ENCODE data around the gene IGSF9B.

Gene IGSF9B

DNA sequence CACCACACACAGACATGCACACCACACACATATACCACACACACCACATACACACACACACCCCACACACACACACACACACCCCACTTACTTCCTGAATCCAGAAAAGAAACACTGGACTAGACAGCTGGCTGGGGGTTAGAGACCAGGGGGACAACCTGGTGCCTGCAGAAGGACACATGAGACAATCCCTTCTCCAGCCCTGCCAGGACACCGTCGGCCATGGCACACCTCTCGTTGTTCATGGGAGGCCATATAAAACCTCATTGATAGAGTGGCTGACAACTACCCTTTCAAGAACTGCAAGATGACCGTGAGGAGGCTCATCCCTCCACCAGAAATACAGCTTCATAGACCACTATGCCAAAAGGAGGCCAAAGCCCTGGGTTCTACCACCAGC, 54.3 kb downstream of the IGSF9B start:
- Mint-ChIP-seq H3K36me3 (ENCODE audit: low read depth) (peaks cover 26% of the 10 kb centered on the region), H3K4me3 (no peak overlapping the region), H3K27me3 (no peaks in the 10 kb centered on the region), H3K27ac (no peak overlapping the region), H3K9me3 (no peaks in the 10 kb centered on the region), H3K4me1 (ENCODE audit: low read depth) (no peaks in the 10 kb centered on the region)

GRCh38 chr11:133901999-133902398, 54.8 kb downstream of the IGSF9B start:
- Mint-ChIP-seq H3K27ac (no peak overlapping the region), H3K36me3 (ENCODE audit: low read depth) (peaks cover 22% of the 10 kb centered on the region), H3K4me3 (no peak overlapping the region), H3K4me1 (ENCODE audit: low read depth) (no peaks in the 10 kb centered on the region), H3K9me3 (no peaks in the 10 kb centered on the region), H3K27me3 (no peaks in the 10 kb centered on the region)

GRCh38 chr11:133901316-133901715, 55.5 kb downstream of the IGSF9B start:
- Mint-ChIP-seq H3K9me3 (no peaks in the 10 kb centered on the region), H3K4me3 (no peak overlapping the region)

DNA sequence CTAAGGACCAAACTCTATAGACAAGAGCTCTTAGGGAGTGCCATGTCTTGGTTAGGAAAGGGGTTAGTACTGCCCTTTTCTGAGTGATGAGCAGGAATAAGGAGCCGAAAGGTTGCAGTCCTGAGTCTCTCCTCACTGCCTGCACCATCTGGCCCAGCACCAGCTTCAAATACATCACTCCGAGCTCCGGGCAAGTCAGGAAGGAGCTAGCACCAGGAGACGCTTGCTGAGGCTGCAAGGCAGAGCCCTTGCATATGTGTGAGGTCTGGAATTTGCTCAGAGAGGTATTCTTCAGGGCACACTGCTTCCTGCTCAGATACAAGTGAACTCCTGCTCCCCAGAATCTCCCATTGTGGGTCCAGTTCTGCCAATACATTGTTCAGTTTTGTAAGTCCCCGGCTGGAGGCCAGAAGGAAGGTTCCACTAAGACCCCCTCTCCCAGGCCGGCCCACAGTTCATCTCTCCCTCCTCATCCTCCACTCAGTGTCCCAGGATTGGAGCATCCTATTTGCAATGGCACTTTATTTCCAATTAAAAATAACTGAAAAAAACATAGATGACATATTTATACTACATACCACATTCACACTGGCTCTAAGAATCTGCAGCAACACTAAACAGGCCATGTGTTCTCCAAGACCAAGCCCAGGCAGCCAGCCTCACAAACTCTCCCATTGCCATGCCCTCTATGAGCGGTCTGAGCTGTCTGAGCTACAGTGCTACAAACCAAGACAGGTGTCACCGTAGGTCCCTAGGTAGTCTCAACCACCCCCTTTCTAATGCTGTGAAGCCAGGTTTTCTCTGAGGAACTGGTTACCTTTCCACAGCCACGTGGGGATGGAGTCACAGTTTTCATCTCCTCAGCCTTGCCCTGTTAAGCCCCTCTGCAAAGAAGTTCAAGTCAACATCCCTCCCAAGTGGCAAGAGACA, 56.3 kb downstream of the IGSF9B start:
- H3K27ac Mint-ChIP-seq, result no peak overlapping the region
- H3K4me3 Mint-ChIP-seq, result no peak overlapping the region
- peaks cover 22% of the 10 kb centered on the region for H3K36me3 Mint-ChIP-seq (ENCODE audit: low read depth)
- no peaks in the 10 kb centered on the region for H3K9me3 Mint-ChIP-seq
- H3K27me3 Mint-ChIP-seq, result no peaks in the 10 kb centered on the region
- H3K4me1 Mint-ChIP-seq (ENCODE audit: low read depth), result no peaks in the 10 kb centered on the region

More at GRCh38 chr11:133901316-133901715, 55.5 kb downstream of the IGSF9B start:
- H3K27me3 Mint-ChIP-seq, result no peaks in the 10 kb centered on the region
- no peak overlapping the region for H3K27ac Mint-ChIP-seq
- peaks cover 22% of the 10 kb centered on the region for H3K36me3 Mint-ChIP-seq (ENCODE audit: low read depth)
- H3K4me1 Mint-ChIP-seq (ENCODE audit: low read depth), result no peaks in the 10 kb centered on the region

DNA sequence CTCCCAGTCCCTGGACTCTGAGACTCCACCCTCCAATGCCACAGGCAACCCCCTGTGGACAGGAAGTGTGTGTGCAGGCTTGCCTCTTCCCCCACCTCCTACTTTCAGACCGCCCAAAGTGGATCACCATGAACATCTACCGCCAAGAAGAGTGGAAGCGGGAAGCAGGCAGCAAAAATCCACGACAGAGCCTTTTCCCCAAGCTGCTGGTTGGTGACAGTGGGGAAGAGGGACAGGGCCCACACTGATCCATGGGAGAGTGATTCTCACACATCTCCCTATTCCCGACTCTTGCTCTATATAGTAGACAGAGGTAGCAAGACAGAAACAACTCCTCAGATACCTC, 58.0 kb downstream of the IGSF9B start:
- Mint-ChIP-seq H3K27me3 (no peaks in the 10 kb centered on the region), H3K27ac (no peak overlapping the region), H3K4me1 (ENCODE audit: low read depth) (no peaks in the 10 kb centered on the region), H3K9me3 (no peaks in the 10 kb centered on the region), H3K36me3 (ENCODE audit: low read depth) (peaks cover 12% of the 10 kb centered on the region), H3K4me3 (no peak overlapping the region)

- Mint-ChIP-seq H3K9me3 (no peaks in the 10 kb centered on the region), H3K4me3 (no peak overlapping the region), H3K27me3 (no peaks in the 10 kb centered on the region)
Observed at GRCh38 chr11:133898031-133898769, 58.6 kb downstream of the IGSF9B start.

GRCh38 chr11:133897331-133897650, 59.5 kb downstream of the IGSF9B start:
- Mint-ChIP-seq H3K4me1 (ENCODE audit: low read depth) (no peaks in the 10 kb centered on the region), H3K27me3 (no peaks in the 10 kb centered on the region), H3K4me3 (no peak overlapping the region), H3K9me3 (no peaks in the 10 kb centered on the region), H3K36me3 (ENCODE audit: low read depth) (peaks cover 6% of the 10 kb centered on the region), H3K27ac (no peak overlapping the region)

More at GRCh38 chr11:133898031-133898769, 58.6 kb downstream of the IGSF9B start:
- no peaks in the 10 kb centered on the region for H3K4me1 Mint-ChIP-seq (ENCODE audit: low read depth)
- no peak overlapping the region for H3K27ac Mint-ChIP-seq
- H3K36me3 Mint-ChIP-seq (ENCODE audit: low read depth), result peaks cover 9% of the 10 kb centered on the region

- Mint-ChIP-seq H3K4me3 (no peak overlapping the region), H3K9me3 (no peaks in the 10 kb centered on the region), H3K27ac (no peak overlapping the region)
Observed at GRCh38 chr11:133896642-133897330, 60.0 kb downstream of the IGSF9B start.

DNA sequence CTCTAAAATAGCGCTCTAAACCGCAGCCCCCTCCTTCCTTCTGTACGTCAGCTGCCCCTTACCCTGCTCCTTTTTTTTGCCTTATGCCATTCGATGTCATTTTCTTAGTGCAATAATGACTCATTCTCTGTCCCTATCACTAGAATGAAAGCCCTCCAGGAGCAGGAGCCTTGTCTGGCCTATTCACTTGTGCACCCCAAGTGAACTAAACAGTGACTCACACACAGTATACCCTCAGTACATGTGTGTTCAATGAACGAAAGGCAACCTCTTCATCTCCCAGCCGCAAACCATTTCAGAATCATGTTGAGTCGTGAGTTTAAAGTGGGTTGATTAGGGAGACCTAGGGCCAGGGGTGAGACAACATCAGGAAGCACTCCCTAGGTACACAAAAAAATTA, 60.7 kb downstream of the IGSF9B start:
- Mint-ChIP-seq H3K9me3 (no peaks in the 10 kb centered on the region), H3K36me3 (ENCODE audit: low read depth) (peaks cover 6% of the 10 kb centered on the region), H3K27me3 (no peaks in the 10 kb centered on the region), H3K4me3 (no peak overlapping the region), H3K27ac (no peak overlapping the region), H3K4me1 (ENCODE audit: low read depth) (no peaks in the 10 kb centered on the region)

More at GRCh38 chr11:133896642-133897330, 60.0 kb downstream of the IGSF9B start:
- peaks cover 6% of the 10 kb centered on the region for H3K36me3 Mint-ChIP-seq (ENCODE audit: low read depth)
- no peaks in the 10 kb centered on the region for H3K27me3 Mint-ChIP-seq
- H3K4me1 Mint-ChIP-seq (ENCODE audit: low read depth), result no peaks in the 10 kb centered on the region

DNA sequence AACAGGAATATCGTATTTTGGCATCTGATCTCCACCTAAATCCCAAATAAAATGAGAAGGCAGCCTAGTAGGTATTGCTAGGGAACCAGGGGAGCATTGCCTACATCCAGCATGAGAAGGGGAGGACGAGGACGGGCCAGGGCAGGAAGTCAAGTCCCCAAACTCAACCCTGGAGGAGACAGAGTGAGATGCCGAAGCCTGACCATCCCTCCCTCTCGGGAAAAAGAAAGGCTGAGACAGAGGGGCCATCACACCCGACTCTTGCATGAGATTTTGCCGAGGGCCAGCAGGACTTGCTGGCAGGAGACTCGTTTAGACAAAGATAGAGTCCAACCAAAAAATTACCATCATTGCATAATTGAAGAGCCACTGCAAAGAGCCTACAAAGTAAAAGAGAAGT, 61.2 kb downstream of the IGSF9B start:
- Mint-ChIP-seq H3K4me1 (ENCODE audit: low read depth) (no peaks in the 10 kb centered on the region), H3K4me3 (no peak overlapping the region), H3K27me3 (no peaks in the 10 kb centered on the region), H3K9me3 (no peaks in the 10 kb centered on the region), H3K36me3 (ENCODE audit: low read depth) (peaks cover 6% of the 10 kb centered on the region), H3K27ac (no peak overlapping the region)

- peaks cover 6% of the 10 kb centered on the region for H3K36me3 Mint-ChIP-seq (ENCODE audit: low read depth)
- H3K27ac Mint-ChIP-seq, result no peak overlapping the region
- no peaks in the 10 kb centered on the region for H3K27me3 Mint-ChIP-seq
- H3K4me1 Mint-ChIP-seq (ENCODE audit: low read depth), result no peaks in the 10 kb centered on the region
- no peaks in the 10 kb centered on the region for H3K9me3 Mint-ChIP-seq
- no peak overlapping the region for H3K4me3 Mint-ChIP-seq
Observed at GRCh38 chr11:133895061-133895479, 61.7 kb downstream of the IGSF9B start.

GRCh38 chr11:133893381-133893780, 63.4 kb downstream of the IGSF9B start:
- H3K4me3 Mint-ChIP-seq, result no peak overlapping the region
- no peaks in the 10 kb centered on the region for H3K36me3 Mint-ChIP-seq (ENCODE audit: low read depth)
- no peaks in the 10 kb centered on the region for H3K27me3 Mint-ChIP-seq
- no peak overlapping the region for H3K27ac Mint-ChIP-seq
- H3K9me3 Mint-ChIP-seq, result no peaks in the 10 kb centered on the region
- no peaks in the 10 kb centered on the region for H3K4me1 Mint-ChIP-seq (ENCODE audit: low read depth)

- H3K36me3 Mint-ChIP-seq (ENCODE audit: low read depth), result no peaks in the 10 kb centered on the region
- H3K4me3 Mint-ChIP-seq, result no peak overlapping the region
- H3K27me3 Mint-ChIP-seq, result no peaks in the 10 kb centered on the region
- no peaks in the 10 kb centered on the region for H3K4me1 Mint-ChIP-seq (ENCODE audit: low read depth)
- no peaks in the 10 kb centered on the region for H3K9me3 Mint-ChIP-seq
- no peak overlapping the region for H3K27ac Mint-ChIP-seq
Observed at GRCh38 chr11:133892584-133893380, 64.0 kb downstream of the IGSF9B start.

DNA sequence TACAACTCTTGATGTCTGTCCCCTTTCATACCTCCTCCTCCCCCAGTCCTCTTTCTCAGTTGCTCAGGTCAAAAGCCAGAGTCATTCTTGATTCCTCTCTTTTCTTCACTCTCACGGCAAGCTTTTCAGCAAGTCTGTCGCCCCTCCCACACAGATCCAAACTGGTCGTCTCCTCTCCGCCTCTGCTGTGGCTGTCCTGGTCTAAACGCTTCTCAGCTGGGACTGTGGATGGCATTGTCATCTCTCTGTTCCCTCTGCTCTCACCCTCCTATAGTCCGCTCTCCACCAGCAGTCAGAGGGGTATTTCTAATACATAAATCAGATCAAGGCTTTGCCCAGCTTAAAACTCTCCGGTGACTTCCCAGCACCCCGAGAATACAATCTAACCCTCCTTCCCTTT, 64.6 kb downstream of the IGSF9B start:
- Mint-ChIP-seq H3K4me1 (ENCODE audit: low read depth) (no peaks in the 10 kb centered on the region), H3K36me3 (ENCODE audit: low read depth) (no peaks in the 10 kb centered on the region), H3K9me3 (no peaks in the 10 kb centered on the region), H3K27ac (no peak overlapping the region), H3K4me3 (no peak overlapping the region), H3K27me3 (peaks cover 2% of the 10 kb centered on the region)
